ENCODE results near the gene NDST3.
"Not testable (repeated sequence)": the region's sequence is repeated elsewhere in the genome, so short reads cannot be mapped to it uniquely, and the experiment has no call there.

The NDST3 gene

GRCh38 chr4:118177126-118177525 is 142.8 kb downstream of the NDST3 start:
- DNase-seq (ENCODE audit: low spot score) = peak; percentile 14

- no peak for DNase-seq (ENCODE audit: low spot score)
Observed at GRCh38 chr4:118180776-118181175, 146.5 kb downstream of the NDST3 start.

GRCh38 chr4:118190903-118191302 is 156.6 kb downstream of the NDST3 start:
- DNase-seq (ENCODE audit: low spot score) = no peak

- no peak for DNase-seq (ENCODE audit: low spot score)
Observed at GRCh38 chr4:118193421-118193820, 159.1 kb downstream of the NDST3 start.

GRCh38 chr4:118206627-118207026 is 172.3 kb downstream of the NDST3 start:
- DNase-seq (ENCODE audit: low spot score) = no peak

- DNase-seq (ENCODE audit: low spot score) = no peak
Observed at GRCh38 chr4:118213101-118213500, 178.8 kb downstream of the NDST3 start.

- no peak for DNase-seq (ENCODE audit: low spot score)
Observed at GRCh38 chr4:118215826-118216225, 181.5 kb downstream of the NDST3 start.

GRCh38 chr4:118221227-118221800 is 187.0 kb downstream of the NDST3 start:
- no peak for DNase-seq (ENCODE audit: low spot score)

- peak; percentile 50 for DNase-seq (ENCODE audit: low spot score)
Observed at GRCh38 chr4:118224243-118224829, 190.1 kb downstream of the NDST3 start.

- DNase-seq (ENCODE audit: low spot score) = no peak
Observed at GRCh38 chr4:118225511-118225910, 191.2 kb downstream of the NDST3 start.

GRCh38 chr4:118226311-118227010 is 192.2 kb downstream of the NDST3 start:
- DNase-seq (ENCODE audit: low spot score) = no peak

- DNase-seq (ENCODE audit: low spot score) = no peak
Observed at GRCh38 chr4:118235566-118236120, 201.4 kb downstream of the NDST3 start.

- no peak for DNase-seq (ENCODE audit: low spot score)
Observed at GRCh38 chr4:118237531-118237930, 203.2 kb downstream of the NDST3 start.

GRCh38 chr4:118249890-118250289 is 215.6 kb downstream of the NDST3 start:
- no peak for DNase-seq (ENCODE audit: low spot score)

- no peak for DNase-seq (ENCODE audit: low spot score)
Observed at GRCh38 chr4:118254368-118254767, 220.1 kb downstream of the NDST3 start.

GRCh38 chr4:118259111-118259510 is 224.8 kb downstream of the NDST3 start:
- no peak for DNase-seq (ENCODE audit: low spot score)

- no peak for DNase-seq (ENCODE audit: low spot score)
Observed at GRCh38 chr4:118260309-118260708, 226.0 kb downstream of the NDST3 start.

- DNase-seq (ENCODE audit: low spot score) = no peak
Observed at GRCh38 chr4:118264096-118264495, 229.8 kb downstream of the NDST3 start.

- DNase-seq (ENCODE audit: low spot score) = no peak
Observed at GRCh38 chr4:118265312-118266144, 231.2 kb downstream of the NDST3 start.

- DNase-seq (ENCODE audit: low spot score) = not testable (repeated sequence)
Observed at GRCh38 chr4:118266145-118266496, 231.8 kb downstream of the NDST3 start.

- DNase-seq (ENCODE audit: low spot score) = no peak
Observed at GRCh38 chr4:118268780-118269179, 234.5 kb downstream of the NDST3 start.

- peak; percentile 54 for DNase-seq (ENCODE audit: low spot score)
Observed at GRCh38 chr4:118270492-118270891, 236.2 kb downstream of the NDST3 start.

Measured in AG08395 (cell line).